IPS-11a (cell line): Measurements from ENCODE around the gene LSM2.
"Not testable (repeated sequence)": the region's sequence is repeated elsewhere in the genome, so short reads cannot be mapped to it uniquely, and the experiment has no call there.

Source experiments
- H3K4me3 ChIP-seq: one replicate; pipeline ENCODE4 v1.5.1; 2013; ENCODE audit warnings: low read depth, low read length, control low read depth

The LSM2 gene

DNA sequence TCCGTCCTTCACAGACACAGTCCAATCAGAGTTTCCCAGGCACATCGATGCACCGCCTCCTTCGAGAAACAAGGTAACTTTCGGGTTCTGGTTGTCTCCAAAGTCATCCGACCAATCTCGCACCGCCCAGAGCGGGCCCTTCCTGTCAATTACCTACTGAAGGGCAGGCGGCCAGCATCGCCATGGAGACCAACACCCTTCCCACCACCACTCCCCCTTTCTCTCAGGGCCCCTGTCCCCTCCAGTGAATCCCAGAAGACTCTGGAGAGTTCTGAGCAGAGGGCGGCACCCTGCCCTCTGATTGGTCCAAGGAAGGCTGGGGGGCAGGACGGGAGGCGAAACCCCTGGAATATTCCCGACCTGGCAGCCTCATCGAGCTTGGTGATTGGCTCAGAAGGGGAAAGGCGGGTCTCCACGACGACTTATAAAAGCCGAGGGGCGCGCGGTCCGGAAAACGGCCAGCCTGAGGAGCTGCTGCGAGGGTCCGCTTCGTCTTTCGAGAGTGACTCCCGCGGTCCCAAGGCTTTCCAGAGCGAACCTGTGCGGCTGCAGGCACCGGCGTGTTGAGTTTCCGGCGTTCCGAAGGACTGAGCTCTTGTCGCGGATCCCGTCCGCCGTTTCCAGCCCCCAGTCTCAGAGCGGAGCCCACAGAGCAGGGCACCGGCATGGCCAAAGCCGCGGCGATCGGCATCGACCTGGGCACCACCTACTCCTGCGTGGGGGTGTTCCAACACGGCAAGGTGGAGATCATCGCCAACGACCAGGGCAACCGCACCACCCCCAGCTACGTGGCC lies 20.7 kb upstream of the LSM2 start, which contains the start of gene HSPA1B:
TSS of gene HSPA1B (plus strand) at position 453 of the 794 bp plus-strand sequence. CDS start at position 666, 213 bp downstream.
- peak within 1 kb of the TSS; percentile 63 for H3K4me3 ChIP-seq

DNA sequence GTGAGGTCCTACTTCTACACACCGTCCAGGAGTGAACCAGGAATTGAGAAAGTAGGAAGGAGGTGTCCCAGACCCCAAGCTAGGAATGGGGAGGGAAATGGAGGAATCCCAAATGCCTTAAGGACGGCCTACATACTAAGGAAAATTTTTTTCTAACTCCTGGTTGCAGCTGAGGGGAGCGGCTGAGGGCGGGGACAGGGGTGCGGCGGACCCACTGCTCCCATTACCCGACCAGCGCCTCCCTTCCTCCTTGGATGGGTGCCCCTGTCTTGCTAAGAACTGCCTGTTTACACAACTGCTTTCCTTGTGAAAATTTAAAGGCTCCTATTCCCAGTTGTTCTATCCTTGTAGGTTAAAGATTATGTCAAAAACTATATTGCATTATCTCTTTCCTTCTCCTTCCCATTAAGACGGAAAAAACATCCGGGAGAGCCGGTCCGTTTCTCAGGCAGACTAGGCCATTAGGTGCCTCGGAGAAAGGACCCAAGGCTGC lies 20.1 kb upstream of the LSM2 start:
- H3K4me3 ChIP-seq: peak overlapping the region; percentile 44

DNA sequence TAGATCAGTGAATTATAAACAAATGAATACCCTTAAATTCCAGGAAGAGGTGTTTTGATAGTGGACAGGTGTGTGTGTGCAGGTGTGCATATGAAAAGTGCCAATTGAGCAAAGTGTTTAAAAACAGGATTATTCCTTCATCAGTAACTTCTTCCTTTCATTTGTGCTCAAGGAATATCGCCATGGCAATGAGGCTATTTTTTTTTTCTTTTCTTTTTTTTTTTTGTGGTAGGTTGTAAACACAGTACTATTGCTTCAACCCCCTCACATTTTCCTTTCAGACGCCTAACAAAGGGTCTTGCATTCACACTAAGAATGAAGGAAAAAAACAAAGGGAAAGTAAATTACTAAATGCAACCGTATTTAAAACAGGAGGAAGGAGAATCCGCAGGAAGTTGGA lies 18.8 kb upstream of the LSM2 start:
- H3K4me3 ChIP-seq: no peak overlapping the region

DNA sequence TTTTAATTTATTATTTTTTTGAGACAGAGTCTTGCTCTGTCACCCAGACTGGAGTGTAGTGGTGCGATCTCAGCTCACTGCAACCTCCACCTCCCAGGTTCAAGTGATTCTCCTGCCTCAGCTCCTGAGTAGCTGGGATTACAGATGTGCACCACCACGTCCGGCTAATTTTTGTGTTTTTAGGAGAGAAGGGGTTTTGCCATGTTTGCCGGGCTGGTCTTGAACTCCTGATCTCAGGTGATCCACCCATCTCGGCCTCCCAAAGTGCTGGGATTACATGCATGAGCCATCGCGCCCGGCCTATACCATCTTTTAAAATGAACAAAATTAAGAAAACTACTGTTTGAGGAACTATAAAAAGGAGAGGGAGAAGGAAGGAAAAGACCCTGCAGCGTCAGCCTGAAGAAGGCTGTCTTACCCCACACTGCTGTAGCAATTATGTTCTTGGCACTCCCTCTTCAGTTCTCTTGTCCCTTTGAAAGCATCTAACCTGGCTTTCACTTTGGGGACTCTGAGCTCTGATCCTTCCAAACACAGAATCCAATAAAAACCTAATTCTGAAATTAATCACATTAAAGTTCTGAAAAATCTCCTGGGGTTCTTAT lies 16.9 kb upstream of the LSM2 start:
- not testable (repeated sequence) for H3K4me3 ChIP-seq

DNA sequence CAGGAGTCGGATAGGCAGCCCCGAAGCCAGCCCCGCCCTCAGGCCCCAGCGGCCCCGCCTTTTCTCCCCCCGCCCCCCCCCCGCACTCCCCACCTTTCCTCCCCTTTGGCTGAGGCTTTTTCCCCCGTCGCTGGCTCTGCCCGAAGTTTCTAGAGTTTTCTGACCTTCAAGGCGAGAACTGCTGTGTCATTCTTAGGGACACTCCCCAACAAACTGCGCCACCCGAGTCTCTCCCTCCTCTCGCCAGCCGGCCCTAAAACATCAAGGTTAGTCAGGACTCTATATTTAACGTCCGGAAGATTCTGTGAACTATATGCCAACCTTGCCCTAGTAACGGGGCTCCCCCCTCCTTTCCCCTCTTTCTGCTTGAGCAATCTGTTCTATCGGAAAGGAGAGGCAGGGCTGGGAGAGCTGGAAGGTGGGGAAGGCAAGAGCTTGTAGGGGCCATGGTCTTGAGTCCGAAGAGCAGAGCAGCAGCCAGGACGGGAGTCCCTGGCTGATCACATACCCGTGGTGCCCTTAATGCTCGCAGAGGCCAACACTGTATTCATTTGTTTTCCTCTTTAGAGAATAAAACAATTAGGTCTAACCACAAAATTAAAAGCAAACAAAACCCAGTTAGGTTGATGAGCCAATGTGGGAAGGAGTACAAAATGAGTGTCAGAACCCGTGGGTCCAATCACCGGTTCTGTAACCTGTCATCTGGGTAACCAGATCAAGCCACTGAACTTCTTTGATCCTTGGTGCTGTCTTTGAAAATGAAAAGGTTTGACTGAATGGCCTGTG lies 15.5 kb upstream of the LSM2 start:
- H3K4me3 ChIP-seq: peak overlapping the region; percentile 63

DNA sequence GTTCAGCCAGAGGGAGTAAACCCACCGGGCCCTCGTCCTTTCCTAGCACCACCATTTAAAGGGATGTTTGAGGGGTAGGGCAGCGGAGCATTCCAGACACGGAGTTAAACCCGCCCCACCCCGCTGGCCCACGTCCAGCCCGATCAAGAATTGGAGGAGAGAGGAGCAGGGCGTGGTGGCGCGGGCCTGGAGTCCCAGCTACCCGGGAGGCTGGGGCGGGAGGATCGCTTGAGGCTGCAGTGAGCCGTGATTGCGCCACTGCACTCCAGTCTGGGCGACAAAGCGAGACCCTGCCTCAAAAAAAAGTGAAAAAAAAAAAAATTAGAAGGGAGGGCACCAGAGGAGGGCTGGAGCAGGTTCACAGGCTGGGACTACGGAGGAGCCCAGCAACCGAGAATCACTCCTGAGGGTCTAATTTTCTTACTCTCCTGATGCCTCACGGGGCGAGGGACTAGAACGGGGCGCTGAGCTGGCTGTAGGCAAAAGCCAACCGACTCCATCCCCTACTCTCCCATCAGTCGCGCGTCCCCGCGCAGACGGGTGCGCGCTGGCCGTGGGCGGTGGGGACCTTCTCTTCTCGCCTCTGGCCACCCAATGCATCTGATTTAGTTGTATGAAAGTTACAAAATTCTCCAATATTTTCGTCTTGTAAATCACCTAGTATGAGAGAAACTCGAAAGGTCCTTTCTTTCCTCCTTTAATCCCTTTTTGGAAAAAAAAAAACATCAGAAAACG lies 14.7 kb upstream of the LSM2 start:
- H3K4me3 ChIP-seq: peak overlapping the region; percentile 61

DNA sequence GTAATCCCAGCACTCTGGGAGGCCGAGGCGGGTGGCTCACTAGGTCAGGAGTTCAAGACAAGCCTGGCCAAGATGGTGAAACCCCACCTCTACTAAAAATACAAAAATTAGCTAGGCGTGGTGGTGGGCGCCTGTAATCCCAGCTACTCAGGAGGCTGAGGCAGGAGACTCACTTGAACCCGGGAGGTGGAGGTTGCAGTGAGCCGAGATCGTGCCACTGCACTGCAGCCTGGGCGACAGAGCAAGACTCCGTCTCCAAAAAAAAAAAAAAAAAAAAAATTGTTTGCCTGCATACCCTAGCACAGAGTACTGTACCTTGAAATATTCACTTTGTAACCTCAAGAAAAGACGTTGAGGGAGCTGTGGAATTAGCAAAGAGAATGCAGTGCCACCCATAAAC lies 13.6 kb upstream of the LSM2 start:
- H3K4me3 ChIP-seq: not testable (repeated sequence)

DNA sequence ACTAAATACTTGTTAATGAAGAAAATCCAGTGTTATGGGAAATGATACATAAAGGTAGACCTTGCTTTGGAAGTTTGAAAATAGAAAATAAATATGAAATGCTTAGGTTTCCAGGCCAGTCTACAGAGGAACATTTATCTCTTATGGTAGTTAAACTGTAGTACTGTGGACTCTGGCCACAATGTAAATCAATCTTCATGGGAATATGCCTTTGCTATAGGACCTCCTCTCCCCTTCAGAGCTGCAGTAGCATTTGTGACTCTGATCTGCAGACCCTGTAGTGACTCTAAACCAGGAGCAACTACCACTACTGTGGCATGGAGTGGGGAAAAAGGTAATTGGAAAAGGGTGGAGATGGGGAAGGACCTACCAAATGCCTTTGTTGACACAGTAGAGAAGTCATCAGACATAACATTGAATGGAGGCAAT lies 13.1 kb upstream of the LSM2 start:
- H3K4me3 ChIP-seq: no peak overlapping the region

DNA sequence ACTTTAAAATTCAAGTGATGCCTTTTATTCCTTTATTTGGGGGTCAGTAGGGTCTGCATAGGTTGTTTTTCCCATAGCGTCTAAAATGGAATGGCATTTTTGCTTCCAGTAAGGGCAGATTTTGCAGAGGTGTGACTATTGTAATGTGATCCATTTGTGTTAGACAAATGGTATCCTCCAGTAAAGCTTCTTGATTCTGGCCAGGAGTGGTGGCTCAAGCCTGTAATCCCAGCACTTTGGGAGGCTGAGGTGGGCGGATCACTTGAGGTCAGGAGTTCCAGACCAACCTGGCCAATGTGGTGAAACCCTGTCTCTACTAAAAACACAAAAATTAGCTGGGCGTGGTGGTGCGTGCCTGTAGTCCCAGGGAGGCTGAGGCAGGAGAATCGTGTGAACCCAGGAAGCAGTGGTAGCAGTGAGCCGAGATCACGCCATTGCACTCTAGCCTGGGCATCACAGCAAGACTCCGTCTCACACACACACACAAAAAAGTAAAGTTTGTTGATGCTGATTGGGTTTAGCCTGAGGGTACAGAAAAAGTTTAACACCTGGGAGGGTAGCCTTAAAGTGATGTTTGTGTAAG lies 11.3 kb upstream of the LSM2 start:
- not testable (repeated sequence) for H3K4me3 ChIP-seq

DNA sequence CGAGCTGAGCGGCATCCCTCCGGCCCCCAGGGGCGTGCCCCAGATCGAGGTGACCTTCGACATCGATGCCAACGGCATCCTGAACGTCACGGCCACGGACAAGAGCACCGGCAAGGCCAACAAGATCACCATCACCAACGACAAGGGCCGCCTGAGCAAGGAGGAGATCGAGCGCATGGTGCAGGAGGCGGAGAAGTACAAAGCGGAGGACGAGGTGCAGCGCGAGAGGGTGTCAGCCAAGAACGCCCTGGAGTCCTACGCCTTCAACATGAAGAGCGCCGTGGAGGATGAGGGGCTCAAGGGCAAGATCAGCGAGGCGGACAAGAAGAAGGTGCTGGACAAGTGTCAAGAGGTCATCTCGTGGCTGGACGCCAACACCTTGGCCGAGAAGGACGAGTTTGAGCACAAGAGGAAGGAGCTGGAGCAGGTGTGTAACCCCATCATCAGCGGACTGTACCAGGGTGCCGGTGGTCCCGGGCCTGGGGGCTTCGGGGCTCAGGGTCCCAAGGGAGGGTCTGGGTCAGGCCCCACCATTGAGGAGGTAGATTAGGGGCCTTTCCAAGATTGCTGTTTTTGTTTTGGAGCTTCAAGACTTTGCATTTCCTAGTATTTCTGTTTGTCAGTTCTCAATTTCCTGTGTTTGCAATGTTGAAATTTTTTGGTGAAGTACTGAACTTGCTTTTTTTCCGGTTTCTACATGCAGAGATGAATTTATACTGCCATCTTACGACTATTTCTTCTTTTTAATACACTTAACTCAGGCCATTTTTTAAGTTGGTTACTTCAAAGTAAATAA lies 10.6 kb upstream of the LSM2 start:
- not testable (repeated sequence) for H3K4me3 ChIP-seq

DNA sequence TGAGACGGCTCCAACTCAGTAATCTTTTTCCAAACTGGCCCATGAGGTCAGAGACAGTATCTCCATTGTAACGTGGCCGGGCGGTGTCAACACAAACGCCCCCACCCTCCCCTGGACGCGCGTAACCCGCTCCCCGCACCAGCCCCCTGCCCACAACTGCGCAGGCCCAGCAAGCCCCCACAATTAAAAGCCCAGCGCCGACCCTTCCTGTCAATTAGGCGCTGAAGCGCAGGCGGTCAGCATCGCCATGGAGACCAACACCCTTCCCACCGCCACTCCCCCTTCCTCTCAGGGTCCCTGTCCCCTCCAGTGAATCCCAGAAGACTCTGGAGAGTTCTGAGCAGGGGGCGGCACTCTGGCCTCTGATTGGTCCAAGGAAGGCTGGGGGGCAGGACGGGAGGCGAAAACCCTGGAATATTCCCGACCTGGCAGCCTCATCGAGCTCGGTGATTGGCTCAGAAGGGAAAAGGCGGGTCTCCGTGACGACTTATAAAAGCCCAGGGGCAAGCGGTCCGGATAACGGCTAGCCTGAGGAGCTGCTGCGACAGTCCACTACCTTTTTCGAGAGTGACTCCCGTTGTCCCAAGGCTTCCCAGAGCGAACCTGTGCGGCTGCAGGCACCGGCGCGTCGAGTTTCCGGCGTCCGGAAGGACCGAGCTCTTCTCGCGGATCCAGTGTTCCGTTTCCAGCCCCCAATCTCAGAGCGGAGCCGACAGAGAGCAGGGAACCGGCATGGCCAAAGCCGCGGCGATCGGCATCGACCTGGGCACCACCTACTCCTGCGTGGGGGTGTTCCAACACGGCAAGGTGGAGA lies 8.5 kb upstream of the LSM2 start, which contains the start of the genes HSPA1A and HSPA1L:
TSS of gene HSPA1A (plus strand) at position 519 of the 814 bp plus-strand sequence. CDS start at position 733, 214 bp downstream.
TSS of gene HSPA1L (minus strand) at position 259 of the 814 bp plus-strand sequence. CDS start 3,311 bp downstream, outside the sequence.
- H3K4me3 ChIP-seq: peak within 1 kb of the TSS; percentile 35

DNA sequence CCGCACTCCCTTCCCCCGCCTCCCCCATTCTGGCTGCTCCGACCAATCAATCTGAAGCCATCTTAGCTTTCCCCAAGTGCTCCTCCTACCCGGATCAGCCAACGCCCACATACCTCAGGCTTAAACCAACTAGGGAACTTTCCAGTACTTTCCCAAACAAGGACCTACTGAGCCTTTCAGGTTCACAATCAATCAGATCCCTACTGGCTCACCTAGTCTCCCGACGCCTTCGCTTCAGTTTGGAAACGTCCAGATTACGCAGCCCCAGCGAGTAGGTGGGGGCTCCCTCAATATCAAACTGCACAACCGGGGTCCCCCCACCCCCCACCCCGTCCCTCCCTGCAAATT lies 7.9 kb upstream of the LSM2 start:
- peak overlapping the region; percentile 35 for H3K4me3 ChIP-seq

DNA sequence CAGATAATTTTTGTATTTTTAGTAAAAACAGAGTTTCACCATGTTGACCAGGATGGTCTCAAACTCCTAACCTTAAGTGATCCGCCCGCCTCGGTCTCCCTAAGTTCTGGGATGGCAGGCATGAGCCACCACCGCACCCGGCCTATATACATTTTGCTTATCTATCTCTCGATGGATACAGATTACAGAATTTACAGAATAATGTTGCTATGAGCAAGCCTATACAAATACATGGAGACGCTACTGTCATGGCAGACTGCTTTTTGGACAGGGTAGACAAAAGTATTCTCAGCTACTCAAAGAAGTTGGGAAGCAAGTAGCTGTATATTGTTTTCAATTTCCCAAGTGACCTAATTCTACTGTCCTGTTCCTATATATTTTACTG lies 6.7 kb upstream of the LSM2 start:
- no peak overlapping the region for H3K4me3 ChIP-seq

DNA sequence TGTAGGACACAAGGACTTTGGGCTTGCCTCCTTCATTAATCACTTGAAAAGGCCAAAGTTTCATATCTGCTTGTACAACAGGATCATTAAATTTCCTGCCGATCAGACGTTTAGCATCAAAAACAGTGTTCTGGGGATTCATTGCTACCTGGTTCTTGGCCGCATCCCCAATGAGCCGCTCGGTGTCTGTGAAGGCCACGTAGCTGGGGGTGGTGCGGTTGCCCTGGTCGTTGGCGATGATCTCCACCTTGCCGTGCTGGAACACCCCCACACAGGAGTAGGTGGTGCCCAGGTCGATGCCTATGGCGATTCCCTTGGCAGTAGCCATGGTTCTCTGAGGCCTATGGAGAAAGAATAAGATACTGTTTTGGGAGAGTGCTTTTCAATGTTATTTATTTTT lies 4.9 kb upstream of the LSM2 start:
- no peak overlapping the region for H3K4me3 ChIP-seq

DNA sequence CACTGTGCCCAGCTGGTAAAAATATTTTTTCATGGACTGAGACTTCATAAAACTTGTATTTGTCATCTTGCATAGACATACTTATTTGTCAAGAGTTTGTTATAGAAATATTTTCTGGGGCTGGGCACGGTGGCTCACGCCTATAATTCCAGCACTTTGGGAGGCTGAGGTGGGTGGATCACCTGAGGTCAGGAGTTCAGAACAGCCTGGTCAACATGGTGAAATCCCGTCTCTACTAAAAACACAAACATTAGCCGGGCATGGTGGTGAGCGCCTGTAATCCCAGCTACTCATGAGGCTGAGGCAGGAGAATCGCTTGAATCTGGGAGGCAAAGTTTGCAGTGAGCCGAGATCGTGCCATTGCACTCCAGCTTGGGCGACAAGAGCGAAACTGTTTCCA lies 1.8 kb upstream of the LSM2 start:
- H3K4me3 ChIP-seq: not testable (repeated sequence)

DNA sequence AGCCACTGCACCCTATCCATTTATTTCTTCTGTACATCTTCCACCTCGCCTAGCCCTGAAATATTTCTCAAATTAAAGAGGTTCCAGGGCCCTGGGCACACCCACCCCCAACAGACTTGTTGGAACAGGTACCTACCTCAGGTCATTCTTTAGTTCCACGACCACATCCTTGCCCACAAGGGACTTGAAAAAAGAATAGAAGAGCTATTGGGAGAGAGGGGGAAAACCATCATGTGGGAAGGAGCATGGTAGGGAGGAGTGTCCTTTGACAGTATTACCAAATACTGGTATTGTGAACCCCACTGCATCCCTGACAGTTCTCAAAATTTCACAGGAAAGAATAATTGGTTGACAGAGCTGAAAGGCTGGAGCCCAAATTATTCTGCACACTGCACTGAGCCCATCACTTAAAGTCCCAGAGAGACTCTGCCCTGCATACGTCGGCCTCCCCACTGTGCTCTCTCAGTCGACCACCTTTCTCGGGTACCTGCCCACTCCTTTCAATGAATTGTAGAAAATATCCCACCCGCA lies 762 bp downstream of the LSM2 start:
- peak overlapping the region; percentile 70 for H3K4me3 ChIP-seq

DNA sequence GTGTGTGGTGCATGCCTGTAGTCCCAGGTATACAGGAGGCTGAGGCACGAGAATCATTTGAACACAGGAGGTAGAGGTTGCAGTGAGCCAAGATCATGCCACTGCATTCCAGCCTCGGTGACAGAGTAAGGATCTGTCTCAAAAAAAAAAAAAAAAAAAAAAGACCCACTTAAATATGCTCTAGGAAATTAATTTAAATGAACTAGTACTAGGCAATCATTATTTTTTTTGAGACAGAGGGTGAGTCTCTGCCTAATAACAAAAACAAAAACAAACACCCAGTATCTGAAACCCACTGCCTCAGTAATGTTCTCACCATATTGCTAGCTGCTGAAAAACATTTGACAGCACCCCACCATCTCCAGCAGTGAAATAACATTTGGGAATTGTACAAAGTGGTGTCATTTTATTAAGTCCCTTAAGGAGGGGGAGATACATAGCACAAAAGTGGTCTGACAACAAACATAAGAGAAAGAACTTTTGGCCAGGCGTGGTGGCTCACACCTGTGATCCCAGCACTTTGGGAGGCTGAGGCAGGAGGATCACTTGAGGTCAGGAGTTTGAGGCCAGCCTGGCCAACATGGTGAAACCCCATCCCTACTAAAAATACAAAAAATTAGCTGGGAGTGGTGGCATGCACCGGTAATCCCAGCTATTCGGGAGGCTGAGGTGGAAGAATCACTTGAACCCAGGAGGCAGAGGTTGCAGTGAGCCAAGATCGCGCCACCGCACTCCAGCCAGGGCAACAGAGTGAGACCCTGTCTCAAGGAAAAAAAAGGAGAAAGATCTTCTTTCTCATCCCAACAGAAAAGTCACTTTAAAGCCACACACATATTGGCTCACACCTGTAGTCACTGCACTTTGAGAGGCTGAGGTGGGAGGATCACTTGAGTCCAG lies 5.5 kb downstream of the LSM2 start:
- not testable (repeated sequence) for H3K4me3 ChIP-seq
